ENCODE measurements around the gene GUCA2B.

Gene GUCA2B

DNA sequence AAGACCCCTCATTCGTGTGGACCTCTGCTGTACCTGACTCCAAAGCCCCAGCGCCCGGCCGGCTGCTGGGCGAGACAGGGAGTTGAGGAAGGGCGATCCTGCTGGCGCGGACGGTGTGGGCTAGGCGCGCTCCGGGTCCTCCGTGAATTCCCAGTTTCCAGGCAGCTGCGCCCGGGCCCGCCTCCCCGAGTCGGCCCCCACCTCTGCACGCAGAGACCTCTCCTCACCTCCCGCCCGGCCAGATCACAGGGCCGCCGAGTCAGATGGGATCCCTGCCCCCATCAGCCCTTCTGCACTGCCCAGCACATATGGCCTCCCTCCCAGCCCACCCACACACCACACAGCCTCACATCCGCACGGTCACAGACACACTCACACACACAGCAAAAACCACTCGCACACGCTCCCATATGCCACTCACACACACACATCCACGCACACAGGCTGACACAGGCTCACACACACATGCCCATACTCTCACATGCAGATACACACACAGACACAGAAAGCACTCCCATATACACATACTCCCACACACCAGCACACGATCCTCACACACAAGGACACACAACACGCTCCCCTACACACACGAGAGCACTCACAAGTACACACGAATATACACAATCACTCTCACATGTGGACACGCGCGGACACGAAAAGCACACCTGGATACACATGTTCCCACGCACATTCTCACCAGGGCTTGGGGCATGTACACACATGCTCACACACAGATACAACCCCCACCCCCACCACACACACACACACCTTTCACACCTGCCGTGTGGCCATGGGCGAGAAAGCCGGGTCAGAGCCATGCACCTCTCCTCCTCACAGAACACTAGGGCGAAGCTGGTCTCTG is 7.2 kb upstream of the GUCA2B start:
- no peak for TF ChIP-seq JUND (IDR thresholded peaks at IDR 0.05; ENCODE audit: low read depth)
- in situ Hi-C loops (cut with HindIII; ENCODE audit: low pct_unique_long_range_greater_than_20kb, low sequenced_read_pairs), result no loop called here
- no peak for DNase-seq (ENCODE audit: low read depth in 1 of 2, low spot score in 1 of 2)

DNA sequence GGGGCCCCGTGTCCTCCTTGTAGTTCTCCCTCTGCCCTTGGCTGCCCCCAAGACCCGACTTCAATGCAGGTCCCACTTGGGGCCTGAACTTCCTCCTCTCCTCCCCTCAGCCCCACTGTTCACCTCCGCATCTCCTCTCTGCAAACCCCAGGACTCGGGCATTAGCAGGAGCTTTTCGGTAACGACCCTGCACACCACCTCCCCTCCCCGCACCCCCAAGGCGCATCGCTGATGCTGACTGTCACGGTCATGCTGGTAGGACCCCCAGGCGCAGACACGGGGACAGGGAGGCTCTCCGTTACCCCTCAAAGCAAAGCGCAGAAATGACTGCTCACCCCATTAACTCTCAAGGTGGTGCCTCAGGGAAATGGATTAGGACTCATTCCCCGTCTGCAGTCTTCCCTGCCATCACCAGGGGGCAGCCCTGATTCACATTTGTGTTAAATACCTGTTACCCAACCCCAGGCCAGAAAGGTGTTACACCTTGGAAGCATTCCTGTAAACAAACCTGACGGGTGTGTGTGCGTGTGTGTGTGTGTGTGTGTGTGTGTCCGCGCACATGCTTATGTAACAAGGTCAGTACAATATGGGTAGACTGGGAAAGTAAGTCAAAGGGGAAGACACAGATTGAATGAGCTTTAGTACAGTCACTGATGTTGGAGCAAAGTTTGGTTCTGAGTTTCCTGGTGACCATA is 6.4 kb upstream of the GUCA2B start:
- TF ChIP-seq JUND (IDR thresholded peaks at IDR 0.05; ENCODE audit: low read depth), result no peak
- peak; percentile 65 to 92 for DNase-seq (ENCODE audit: low read depth in 1 of 2, low spot score in 1 of 2)
- in situ Hi-C loops (cut with HindIII; ENCODE audit: low pct_unique_long_range_greater_than_20kb, low sequenced_read_pairs), result no loop called here

DNA sequence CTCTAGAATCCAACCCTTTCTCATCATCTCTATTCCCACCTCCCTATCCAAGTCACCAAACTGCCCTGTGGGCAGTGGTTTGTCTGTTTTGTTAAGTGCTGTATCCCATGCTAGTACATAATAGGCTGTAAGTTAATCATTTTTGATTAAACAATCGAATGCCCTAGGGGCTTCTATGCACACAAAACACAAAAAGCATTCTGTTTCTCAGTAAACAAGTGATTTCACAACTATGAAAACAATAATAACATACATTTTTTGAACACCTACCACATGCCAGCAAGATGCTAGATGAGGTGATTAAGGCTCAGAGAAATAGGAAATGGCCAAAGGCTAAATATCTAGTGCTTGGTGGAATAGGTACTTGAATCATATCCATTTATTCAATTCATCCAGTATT is 5.0 kb upstream of the GUCA2B start:
- in situ Hi-C loops (cut with HindIII; ENCODE audit: low pct_unique_long_range_greater_than_20kb, low sequenced_read_pairs), result no loop called here
- TF ChIP-seq JUND (IDR thresholded peaks at IDR 0.05; ENCODE audit: low read depth), result no peak

DNA sequence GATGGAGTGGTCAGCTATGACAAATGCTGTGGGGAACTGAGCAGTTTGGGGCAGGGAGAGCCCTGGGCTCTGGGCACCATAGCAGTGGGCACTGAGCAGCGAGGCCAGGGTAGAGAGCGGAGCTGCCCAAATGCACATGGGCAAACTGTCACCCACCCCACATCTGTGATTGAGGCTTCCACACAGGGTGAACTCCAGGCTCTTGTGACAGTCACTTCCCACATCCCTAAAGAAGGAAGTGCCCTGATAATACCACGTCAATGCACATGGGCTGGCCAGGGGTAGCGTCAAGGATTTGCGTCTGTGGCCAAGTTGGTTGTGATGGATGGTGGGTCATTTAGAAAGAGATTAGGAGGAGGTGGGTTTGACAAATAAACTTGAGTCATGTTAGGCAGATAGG is 2.6 kb upstream of the GUCA2B start:
- in situ Hi-C loops (cut with HindIII; ENCODE audit: low pct_unique_long_range_greater_than_20kb, low sequenced_read_pairs), result no loop called here
- no peak for DNase-seq (ENCODE audit: low read depth in 1 of 2, low spot score in 1 of 2)
- no peak for TF ChIP-seq JUND (IDR thresholded peaks at IDR 0.05; ENCODE audit: low read depth)

More for the DNA sequence above, 5.0 kb upstream of the GUCA2B start:
- peak in 1 of 2 experiments; percentile 33 for DNase-seq (ENCODE audit: low read depth in 1 of 2, low spot score in 1 of 2)

DNA sequence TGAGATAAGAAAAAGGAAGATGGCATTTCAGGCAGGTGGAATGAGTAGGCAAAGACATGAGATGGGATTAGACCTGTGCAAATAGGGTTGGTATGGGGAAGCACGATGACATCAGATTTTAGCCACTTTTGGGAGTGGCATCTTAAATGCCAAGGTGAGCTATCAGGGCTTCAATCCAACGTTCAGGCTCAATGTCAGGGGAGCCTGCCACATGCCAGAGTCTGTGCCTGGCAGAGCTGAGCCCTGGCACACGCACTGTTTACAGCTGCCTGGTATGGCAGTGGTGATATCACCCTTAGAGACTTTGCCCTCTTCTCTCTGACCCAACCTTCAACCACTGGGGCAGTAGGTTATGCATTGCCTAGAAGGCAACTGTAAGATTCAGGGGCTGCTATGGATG is 1.1 kb upstream of the GUCA2B start:
- peak in 1 of 2 experiments; percentile 56 for DNase-seq (ENCODE audit: low read depth in 1 of 2, low spot score in 1 of 2)
- in situ Hi-C loops (cut with HindIII; ENCODE audit: low pct_unique_long_range_greater_than_20kb, low sequenced_read_pairs), result no loop called here
- no peak for TF ChIP-seq JUND (IDR thresholded peaks at IDR 0.05; ENCODE audit: low read depth)

DNA sequence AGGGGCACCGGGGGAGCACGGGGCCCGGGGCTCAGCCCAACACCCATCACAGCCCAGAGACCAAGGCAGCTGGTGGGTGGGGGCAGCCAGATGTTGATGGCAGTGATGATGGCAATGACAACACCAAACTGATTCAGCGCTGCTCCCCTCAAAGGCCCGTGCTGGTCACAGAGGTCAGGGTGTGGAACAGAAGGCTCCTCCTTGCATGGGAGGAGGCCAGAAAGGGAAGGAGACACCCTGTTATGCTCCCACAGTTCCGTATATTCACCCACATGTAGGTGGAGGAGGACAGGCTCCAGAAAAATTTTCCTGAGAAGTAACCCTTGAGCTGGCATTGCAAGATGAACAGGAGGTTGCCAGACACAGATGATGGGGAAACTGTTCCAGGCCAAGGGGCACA is 414 bp downstream of the GUCA2B start:
- in situ Hi-C loops (cut with HindIII; ENCODE audit: low pct_unique_long_range_greater_than_20kb, low sequenced_read_pairs), result no loop called here
- TF ChIP-seq JUND (IDR thresholded peaks at IDR 0.05; ENCODE audit: low read depth), result no peak
- no peak for DNase-seq (ENCODE audit: low read depth in 1 of 2, low spot score in 1 of 2)

DNA sequence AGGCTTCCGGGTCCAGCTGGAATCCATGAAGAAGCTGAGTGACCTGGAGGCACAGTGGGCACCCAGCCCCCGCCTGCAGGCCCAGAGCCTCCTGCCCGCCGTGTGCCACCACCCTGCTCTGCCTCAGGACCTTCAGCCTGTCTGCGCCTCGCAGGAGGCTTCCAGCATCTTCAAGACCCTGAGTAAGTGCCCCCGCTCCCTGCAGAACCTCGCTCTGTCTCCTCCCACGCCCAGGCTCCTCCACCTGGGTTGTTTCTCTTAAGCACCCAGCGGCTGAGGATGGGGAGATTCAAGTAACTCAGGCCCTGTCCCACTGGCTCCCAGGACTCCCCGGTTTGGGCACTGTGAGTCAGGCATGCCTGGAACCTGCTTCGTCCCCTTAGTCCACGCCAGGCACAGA is 1.5 kb downstream of the GUCA2B start:
- in situ Hi-C loops (cut with HindIII; ENCODE audit: low pct_unique_long_range_greater_than_20kb, low sequenced_read_pairs), result no loop called here
- DNase-seq (ENCODE audit: low read depth in 1 of 2, low spot score in 1 of 2), result no peak
- TF ChIP-seq JUND (IDR thresholded peaks at IDR 0.05; ENCODE audit: low read depth), result no peak

DNA sequence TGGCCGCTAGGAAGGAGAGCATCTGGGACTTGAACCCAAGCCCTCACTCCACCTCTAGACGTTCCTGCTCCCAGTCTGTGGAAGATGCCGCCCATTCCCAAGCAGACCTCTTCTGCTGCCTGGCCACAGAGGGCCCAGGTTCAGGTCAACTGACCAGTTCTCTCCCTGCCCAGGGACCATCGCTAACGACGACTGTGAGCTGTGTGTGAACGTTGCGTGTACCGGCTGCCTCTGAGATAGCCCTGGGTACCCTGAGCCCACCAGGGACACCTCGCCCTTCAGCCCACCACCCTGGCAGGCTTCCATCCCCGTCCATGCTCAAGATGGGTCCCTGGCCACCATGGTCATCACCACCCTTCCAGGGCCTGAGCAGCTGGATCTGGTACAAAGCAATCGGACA is 2.2 kb downstream of the GUCA2B start:
- in situ Hi-C loops (cut with HindIII; ENCODE audit: low pct_unique_long_range_greater_than_20kb, low sequenced_read_pairs), result no loop called here
- TF ChIP-seq JUND (IDR thresholded peaks at IDR 0.05; ENCODE audit: low read depth), result no peak
- no peak for DNase-seq (ENCODE audit: low read depth in 1 of 2, low spot score in 1 of 2)

DNA sequence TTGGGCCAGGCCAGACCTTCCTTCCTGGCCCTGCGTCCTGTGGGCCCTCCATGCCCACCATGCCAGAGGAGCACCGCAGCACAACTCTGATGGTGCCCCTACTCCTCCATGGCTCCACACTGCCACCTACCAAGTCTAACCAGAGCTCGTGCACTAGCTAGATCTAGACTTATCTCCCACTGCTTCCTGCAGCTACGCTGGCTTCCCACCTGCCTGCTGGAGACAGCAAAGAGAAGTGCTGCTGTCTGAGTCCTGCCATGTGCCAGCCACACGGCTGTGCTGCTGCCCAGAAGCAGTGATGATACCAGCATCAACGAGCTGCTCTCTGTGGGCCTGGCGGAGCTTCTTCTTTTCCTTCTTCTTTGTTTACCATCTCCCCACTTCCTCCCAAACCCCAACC is 4.5 kb downstream of the GUCA2B start:
- in situ Hi-C loops (cut with HindIII; ENCODE audit: low pct_unique_long_range_greater_than_20kb, low sequenced_read_pairs), result no loop called here
- TF ChIP-seq JUND (IDR thresholded peaks at IDR 0.05; ENCODE audit: low read depth), result no peak
- no peak for DNase-seq (ENCODE audit: low read depth in 1 of 2, low spot score in 1 of 2)

DNA sequence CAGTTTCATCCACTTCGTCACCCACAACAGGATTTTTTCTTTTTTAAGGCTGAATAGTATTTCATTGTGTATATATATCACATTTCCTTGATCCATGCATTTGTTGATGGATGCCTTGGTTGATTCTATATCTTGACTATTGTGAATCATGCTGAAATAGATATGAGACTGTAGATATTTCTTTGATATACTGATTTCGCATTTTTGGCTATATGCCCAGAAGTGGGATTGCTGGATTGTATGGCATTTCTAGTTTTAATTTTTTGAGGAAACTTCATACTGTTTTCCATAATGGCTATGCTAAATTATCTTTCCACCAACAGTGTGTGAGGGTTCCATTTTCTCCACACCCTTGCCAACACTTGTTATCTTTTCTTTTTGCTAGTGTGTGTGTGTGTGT is 5.0 kb downstream of the GUCA2B start:
- no peak for TF ChIP-seq JUND (IDR thresholded peaks at IDR 0.05; ENCODE audit: low read depth)
- in situ Hi-C loops (cut with HindIII; ENCODE audit: low pct_unique_long_range_greater_than_20kb, low sequenced_read_pairs), result no loop called here
- DNase-seq (ENCODE audit: low read depth in 1 of 2, low spot score in 1 of 2), result no peak

DNA sequence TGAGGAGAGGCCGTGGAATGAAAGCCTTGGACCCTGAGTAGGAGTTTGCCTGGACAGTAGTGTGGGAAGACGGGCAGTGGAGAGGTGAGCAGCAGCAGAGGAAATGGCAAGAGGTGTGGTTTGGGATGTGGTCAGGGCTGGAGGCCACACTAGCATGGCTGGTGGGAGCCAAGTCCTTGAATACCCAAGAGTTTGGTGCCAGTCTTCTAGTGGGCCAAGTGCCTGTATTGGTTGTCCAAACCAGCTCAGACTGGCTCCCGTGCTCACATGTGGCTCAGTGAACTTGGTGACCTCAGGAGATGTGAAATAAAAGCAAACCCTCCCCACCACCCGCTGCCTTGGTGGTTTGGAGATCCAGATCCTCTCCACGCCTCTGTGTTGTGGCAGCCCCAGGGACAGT is 9.0 kb downstream of the GUCA2B start:
- TF ChIP-seq JUND (IDR thresholded peaks at IDR 0.05; ENCODE audit: low read depth), result no peak
- in situ Hi-C loops (cut with HindIII; ENCODE audit: low pct_unique_long_range_greater_than_20kb, low sequenced_read_pairs), result no loop called here
- DNase-seq (ENCODE audit: low read depth in 1 of 2, low spot score in 1 of 2), result no peak

DNA sequence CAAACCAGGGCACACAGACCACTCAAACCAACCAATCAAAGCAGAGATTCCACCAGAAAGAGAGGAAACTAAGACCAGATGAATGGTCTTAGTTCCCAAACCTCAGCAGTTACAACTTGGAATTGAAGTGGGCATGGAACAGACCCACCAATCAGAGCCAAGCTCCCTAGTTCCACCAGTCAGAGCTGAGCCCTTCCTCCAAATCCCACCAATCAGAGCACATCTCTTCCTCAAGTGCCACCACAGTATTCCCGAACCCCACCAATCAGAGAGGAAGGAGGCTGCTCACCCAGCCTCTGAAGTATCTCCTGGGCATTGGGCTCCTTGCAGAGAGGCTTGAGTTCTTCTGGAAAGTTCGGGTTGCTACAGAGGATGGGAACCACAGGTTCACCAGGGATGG is 9.9 kb downstream of the GUCA2B start:
- no peak for TF ChIP-seq JUND (IDR thresholded peaks at IDR 0.05; ENCODE audit: low read depth)
- in situ Hi-C loops (cut with HindIII; ENCODE audit: low pct_unique_long_range_greater_than_20kb, low sequenced_read_pairs), result no loop called here
- DNase-seq (ENCODE audit: low read depth in 1 of 2, low spot score in 1 of 2), result peak in 1 of 2 experiments; percentile 37
